ENCODE results near the gene AK9. TPM values are rescaled to one million over a fixed set of nuclear protein-coding genes. Genes with fewer than 3 reads are reported as not detected.

AK9 gene
- 4.9 and 6.5 TPM in 2 replicates for total RNA-seq

GRCh38 chr6:109690737-109691621 lies at the start of gene AK9, which contains the start of gene FIG4:
AK9 (minus strand) TSS chr6:109691202; CDS start chr6:109675745, 15,457 bp downstream.
FIG4 (plus strand) TSS chr6:109691296; CDS start chr6:109691436, 140 bp downstream.

GRCh38 chr6:109482905-109483734 lies 207.9 kb downstream of the AK9 start, which contains the start of gene ZBTB24:
ZBTB24 (minus strand) TSS chr6:109483219; CDS start chr6:109482026, 1,193 bp downstream.

GRCh38 chr6:109455437-109456110 lies 235.4 kb downstream of the AK9 start, which contains the start of gene MICAL1:
MICAL1 (minus strand) TSS chr6:109455772; CDS start chr6:109454196, 1,576 bp downstream.

Other genes with a start within 250 kb of the AK9 start
- 52.6 and 85.3 TPM in 2 replicates for gene MICAL1, start 235.4 kb downstream of the AK9 start, total RNA-seq
- gene ZBTB24, start 208.0 kb downstream of the AK9 start, total RNA-seq, result 10.2 and 11.6 TPM in 2 replicates
- gene FIG4, start 94 bp upstream of the AK9 start, total RNA-seq, result 25.5 and 33.6 TPM in 2 replicates